HG02938 (cell line): ENCODE results near the gene JUN.

ENCODE experiments used
- ATAC-seq: cut with Tn5 transposase; IDR thresholded peaks from one replicate; pipeline ENCODE4 v1.9.1; 2021; ENCODE audit warnings: mild to moderate bottlenecking, moderate library complexity; ENCODE audit not compliant: unreplicated experiment

JUN gene

DNA sequence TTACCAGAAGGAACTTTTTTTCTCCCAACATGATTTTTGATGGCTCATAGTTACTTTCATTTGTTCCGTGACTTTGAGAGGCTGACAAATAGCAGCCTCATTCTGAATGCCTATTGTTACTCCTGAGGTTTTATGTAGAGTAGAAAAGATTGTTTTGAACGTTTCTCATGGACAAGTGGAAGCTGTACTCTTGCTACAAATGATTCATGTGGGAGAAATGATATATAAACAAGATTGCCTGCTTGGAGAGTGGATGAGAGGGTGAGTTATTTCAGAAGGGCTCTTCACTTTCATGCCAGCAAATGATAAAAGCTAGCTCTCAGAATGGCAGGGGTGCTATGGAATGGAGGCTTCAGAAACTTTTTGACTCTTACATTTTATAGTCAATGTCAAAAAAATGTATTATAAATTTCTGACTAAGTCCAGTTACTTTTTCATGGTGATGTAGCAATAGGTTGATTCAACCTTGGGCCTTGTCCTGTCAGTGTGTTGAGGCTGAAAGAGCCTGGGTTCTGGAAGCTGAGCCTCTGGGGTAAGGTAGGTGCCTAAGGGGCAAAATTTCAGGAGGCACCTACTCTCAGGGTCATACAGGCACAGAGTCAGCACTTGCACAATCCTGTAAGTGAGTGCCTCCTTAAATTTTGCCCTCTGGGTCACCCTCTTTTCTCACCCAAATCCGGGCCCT, 19.4 kb downstream of the JUN start:
- ATAC-seq = no peak

GRCh38 chr1:58763214-58763613, 20.6 kb downstream of the JUN start:
- no peak for ATAC-seq

DNA sequence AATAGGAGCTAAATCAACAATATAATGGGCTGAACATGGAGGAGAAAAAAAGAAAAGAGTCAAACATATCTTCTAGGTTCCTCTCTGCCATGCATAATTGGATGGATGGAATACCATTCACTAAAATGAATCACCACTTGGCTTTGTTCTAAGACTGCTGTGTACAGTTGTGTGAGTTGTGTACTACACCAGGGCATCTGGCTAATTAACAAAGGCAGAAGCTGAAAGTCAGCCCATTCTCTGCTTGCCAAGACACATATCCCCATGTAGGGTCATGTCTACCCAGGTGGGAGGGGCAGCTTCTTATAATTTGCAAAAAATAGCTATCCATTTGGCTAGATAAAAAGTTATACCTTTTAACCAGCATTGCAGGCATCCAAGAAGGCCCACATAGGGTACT, 21.0 kb downstream of the JUN start:
- no peak for ATAC-seq

DNA sequence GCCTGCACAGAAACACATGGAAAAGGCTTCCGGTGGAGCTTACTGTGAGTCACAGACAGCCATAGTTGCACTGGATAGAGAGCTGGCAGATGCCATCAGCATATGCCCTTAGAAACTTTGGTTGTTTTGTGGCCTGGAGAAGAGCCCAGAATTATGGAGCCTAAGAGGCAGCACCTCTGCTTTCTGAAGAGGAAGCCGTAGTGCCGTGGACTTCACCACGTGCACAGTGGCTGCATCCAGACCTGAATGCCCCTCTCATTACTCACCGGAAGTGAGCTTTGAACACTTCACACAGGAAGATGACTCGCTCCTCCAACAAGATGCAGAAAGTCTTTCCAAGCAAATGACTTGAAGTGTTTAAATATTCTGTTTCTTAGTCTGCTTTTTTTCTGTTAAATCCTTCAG, 28.4 kb downstream of the JUN start:
- peak; percentile 52 for ATAC-seq

DNA sequence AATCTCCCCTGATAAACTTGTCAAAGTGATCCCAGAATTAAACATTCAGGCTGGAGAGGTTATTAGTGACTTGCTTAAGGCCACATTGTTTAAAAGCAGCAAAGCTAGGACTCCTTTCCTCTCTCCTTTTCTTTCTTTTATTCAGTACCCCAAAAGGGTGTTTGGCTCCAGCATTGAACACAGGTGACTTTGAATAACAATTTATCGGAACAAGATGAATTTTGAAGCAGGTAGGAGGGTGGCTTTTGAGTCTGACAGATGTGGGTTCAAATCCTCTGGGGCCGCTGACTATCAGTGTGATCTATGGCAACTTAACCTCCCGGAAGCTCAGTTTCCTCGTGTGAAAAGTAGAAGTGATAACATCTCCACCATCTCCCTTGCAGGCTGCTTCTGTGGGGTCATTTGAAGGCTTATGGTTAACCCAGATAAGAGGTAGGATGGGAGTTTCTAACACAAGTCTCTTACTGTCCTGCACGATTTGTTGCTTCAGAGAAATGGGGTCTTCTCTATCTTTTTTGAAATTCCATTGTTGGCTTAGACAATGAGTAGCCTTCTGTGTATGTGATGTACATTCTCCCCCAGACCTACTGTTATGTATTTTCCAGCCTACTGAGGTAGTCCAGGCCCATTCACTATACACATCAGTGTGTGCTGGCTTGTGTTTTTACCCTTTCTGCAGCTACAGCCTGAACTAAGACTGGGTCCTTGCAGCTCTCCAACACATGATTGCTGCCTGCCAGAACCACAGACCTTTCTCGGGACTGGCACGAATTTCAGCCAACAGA, 29.0 kb downstream of the JUN start:
- ATAC-seq = no peak

- no peak for ATAC-seq
Measured at GRCh38 chr1:58754073-58754613, 29.7 kb downstream of the JUN start.

DNA sequence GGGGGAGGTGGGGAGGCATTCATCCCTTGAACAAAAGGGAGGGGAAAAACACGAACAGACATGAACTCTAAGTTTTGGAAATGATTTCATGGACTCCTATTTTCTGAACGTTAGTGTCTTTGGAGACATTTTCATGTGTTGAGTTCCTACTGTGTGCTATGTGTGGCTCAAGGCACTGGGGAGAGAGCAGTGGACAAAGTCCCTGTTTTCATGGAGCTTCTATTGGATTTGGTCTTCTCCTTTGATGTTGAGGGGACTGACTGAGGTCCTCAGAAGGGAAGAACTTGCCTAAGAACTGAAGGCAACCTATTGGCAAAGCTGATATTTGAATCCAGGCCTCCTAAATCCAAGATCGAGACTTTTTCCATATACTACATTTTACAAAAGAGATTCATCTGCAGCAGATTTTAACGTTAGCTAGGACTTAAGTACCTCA, 30.4 kb downstream of the JUN start:
- ATAC-seq = no peak

DNA sequence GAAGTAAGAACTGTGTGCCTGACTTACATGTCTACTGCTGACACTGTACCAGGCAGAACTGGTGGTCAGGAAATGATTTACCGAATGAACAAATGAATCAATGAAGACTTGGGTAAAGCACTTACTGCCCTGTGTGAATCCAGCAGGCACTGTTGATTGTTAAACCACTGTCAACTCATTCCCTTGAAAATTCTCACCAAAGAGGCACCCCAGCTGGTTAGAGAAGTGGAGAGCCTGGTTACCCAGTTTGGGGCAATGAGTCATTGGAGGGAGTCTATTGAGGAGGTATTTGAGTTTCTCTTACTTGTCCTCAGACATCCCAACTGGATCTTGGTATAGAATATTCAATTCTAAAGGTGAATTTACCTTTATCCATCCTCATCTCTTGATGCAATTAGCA, 34.2 kb downstream of the JUN start:
- no peak for ATAC-seq

GRCh38 chr1:58748666-58749065, 35.2 kb downstream of the JUN start:
- ATAC-seq = no peak

- no peak for ATAC-seq
Measured at GRCh38 chr1:58746757-58747156, 37.1 kb downstream of the JUN start.

GRCh38 chr1:58746182-58746581, 37.7 kb downstream of the JUN start:
- ATAC-seq = no peak

GRCh38 chr1:58745666-58746065, 38.2 kb downstream of the JUN start:
- no peak for ATAC-seq

DNA sequence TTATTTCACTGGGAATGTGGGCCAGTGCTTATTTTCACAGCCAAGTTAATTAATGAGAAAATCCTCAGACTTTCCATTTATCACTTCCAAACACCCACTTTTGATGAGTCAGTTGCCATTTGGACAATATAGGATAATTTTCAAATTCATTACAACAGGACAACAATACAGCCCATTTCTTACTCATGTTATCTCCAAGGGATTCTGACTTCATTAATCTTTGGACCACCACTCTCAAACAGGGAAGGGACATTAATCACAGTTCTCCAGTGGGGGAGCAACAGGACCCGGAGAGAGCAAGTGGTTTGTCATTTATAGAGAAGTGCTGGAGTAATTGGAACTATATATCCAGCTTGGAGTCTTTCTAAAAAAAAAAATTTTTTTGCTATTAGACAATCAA, 38.7 kb downstream of the JUN start:
- ATAC-seq = no peak

- ATAC-seq = no peak
Measured at GRCh38 chr1:58741678-58742553, 41.9 kb downstream of the JUN start.

DNA sequence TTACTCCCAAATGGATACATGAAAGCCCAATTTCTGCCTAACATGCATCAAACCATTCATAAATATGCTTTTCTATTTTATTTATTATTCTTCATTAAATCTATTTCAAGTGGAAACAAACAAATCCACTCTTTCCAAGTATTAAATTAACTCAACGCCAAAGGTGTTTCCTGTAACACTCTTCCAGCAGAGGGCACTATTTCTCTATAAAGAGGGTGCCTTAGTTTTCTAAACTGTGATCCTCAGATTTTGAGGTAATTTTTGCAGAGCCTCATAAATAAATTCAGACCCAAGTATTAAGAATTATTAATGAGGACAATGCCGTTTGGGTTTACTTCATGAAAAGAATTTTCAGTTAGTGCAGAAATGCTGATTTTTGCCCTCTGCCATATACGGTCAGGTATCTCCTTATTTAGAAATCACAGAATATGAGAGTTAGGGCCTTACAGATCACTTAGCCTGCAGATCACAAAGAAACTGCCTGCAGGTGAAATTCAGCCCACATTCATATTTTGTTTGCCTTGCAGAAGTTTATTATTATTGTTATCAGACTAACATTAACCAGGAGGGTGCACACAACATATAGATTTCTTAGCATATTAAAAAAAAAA, 43.9 kb downstream of the JUN start:
- ATAC-seq = no peak

DNA sequence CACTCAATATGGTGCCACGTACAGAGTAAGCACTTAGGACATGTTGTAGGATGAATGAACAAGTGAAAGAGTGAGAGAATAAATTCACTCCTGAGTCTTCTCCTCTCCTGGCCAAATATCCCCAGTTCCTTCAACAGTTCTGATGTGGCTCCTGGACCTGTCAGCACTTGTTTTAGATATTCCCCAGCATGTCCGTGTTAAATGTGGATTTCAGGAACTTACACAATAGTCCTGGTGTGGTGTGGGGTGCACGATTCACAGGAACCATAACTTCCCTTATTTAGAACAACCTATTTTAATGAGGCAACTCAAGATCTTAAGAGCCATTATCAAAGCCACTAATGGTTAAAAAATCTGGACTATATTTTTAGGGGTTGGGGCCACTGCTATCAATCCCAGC, 45.0 kb downstream of the JUN start:
- no peak for ATAC-seq

DNA sequence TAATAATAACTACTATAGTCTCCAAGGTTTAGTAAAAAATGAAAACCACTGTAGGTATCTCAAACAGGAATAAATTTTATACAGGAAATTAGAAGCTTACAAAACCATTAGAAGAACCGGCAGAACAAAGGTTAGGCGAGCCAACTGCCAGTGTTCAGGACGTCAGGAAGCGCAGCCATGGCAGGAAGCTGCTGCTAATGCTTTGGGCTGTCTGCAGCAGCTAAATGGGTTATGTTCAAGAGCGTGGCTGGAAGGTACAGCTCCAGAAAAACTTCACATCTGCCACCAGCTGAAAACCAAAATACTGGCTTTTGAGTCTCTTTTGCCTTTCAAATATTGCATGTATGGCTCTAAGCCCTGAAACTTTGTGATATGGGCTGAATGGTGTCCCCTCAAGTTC, 48.3 kb downstream of the JUN start:
- ATAC-seq = no peak

DNA sequence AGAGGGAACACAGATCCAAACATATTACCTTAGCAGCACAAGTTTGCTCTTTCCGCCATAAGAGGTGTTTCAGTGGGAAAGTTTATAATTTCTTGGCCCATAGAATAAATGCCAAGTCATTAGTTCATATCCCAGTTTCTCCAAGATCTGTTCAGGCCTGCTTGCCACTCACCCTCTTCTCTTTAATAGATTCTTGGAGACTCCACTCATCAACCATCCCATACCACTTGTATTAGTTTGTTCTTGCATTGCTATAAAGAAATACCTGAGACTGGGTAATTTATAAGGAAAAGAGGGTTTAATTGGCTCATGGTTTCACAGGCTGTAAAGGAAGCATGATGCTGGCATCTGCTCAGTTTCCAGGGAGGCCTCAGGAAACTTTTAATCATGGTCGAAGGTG, 49.2 kb downstream of the JUN start:
- ATAC-seq = no peak

DNA sequence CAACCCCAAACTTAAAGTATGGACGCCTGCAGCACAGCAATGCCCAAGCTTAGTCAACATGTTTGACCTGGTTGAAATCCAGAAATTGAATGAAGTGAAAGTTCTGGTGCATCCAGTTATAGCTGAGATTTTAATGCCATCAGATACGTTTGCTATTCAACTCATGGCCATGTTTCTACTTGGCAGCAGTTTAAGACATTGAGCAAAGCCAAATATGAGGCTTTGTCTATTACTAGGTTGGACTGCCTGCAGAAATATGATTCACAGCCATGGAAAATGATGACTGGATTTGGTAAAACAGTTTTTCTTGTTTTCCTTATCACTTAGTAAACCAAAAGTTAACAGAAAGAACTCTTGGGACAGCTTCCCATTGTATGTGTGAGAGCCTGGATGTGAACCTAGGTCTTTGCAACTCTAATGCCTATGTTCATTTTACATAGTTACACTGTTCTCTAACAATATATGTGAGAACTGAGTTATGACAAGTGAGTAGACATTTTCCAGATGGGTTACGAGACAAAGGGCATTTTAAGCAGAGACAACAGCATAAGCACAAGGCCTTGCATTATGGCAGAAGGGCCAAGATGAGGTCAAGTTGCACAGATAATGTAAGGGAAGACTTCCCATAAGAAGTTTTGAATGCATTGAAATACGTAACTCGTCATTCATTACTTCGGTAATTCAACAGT, 51.6 kb downstream of the JUN start:
- no peak for ATAC-seq
